ENCODE data around the gene SSTR3.
A peak's percentile ranks its signal among the peaks of the same experiment; 100 is the strongest.

- TF ChIP-seq, protein P1, sequence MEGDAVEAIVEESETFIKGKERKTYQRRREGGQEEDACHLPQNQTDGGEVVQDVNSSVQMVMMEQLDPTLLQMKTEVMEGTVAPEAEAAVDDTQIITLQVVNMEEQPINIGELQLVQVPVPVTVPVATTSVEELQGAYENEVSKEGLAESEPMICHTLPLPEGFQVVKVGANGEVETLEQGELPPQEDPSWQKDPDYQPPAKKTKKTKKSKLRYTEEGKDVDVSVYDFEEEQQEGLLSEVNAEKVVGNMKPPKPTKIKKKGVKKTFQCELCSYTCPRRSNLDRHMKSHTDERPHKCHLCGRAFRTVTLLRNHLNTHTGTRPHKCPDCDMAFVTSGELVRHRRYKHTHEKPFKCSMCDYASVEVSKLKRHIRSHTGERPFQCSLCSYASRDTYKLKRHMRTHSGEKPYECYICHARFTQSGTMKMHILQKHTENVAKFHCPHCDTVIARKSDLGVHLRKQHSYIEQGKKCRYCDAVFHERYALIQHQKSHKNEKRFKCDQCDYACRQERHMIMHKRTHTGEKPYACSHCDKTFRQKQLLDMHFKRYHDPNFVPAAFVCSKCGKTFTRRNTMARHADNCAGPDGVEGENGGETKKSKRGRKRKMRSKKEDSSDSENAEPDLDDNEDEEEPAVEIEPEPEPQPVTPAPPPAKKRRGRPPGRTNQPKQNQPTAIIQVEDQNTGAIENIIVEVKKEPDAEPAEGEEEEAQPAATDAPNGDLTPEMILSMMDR (IDR thresholded peaks at IDR 0.05): no peak
- peak in 2 of 3 donors; percentile 59 to 70 for TF ChIP-seq POLR2AphosphoS5 (IDR thresholded peaks at IDR 0.05)
- TF ChIP-seq POLR2A (IDR thresholded peaks at IDR 0.05): peak; percentile 51
- no peak for TF ChIP-seq EP300 (IDR thresholded peaks at IDR 0.05; ENCODE audit: low read depth)
These were observed 32.0 kb upstream of the SSTR3 start, which contains the start of gene RAC2 for GRCh38 chr22:37244114-37244921.

All from transverse colon (tissue), 4 donors.